H9 (cell line): Measurements from ENCODE around the gene HK2. TPM values are rescaled to one million over a fixed set of nuclear protein-coding genes. Genes with fewer than 3 reads are reported as not detected.
A peak's percentile ranks its signal among the peaks of the same experiment; 100 is the strongest.

ENCODE experiments used
- DNase-seq: peaks from one replicate; pipeline ENCODE4 v3.0.0-alpha.2; 2017
- H2AFZ ChIP-seq: one replicate; pipeline ENCODE4 v1.6.1; 2013; ENCODE audit warnings: mild to moderate bottlenecking, low read length, control low read depth, moderate library complexity
- H2AK5ac ChIP-seq: 2 replicates; pipeline ENCODE4 v1.6.1; 2013; ENCODE audit warnings: low read length, control low read depth, mixed read lengths; ENCODE audit not compliant: insufficient read length
- H2BK120ac ChIP-seq: one replicate; pipeline ENCODE4 v1.6.1; 2013; ENCODE audit warnings: low read depth, mild to moderate bottlenecking, low read length, control low read depth, inconsistent platforms; ENCODE audit not compliant: poor library complexity, severe bottlenecking
- H2BK12ac ChIP-seq: 2 replicates; pipeline ENCODE4 v1.6.1; 2013; ENCODE audit warnings: low read length, control low read depth, mixed read lengths, low read depth; ENCODE audit not compliant: insufficient read length
- H2BK15ac ChIP-seq: 2 replicates; pipeline ENCODE4 v1.6.1; 2013; ENCODE audit warnings: low read depth, low read length, control low read depth
- H2BK20ac ChIP-seq: one replicate; pipeline ENCODE4 v1.6.1; 2013; ENCODE audit warnings: low read depth, mild to moderate bottlenecking, low read length, control low read depth, inconsistent platforms; ENCODE audit not compliant: poor library complexity, severe bottlenecking
- H2BK5ac ChIP-seq: 2 replicates; pipeline ENCODE4 v1.6.1; 2013; ENCODE audit warnings: low read length, control low read depth, mixed read lengths; ENCODE audit not compliant: insufficient read length
- H3K14ac ChIP-seq: 2 replicates; pipeline ENCODE4 v1.6.1; 2013; ENCODE audit warnings: low read length, control low read depth; ENCODE audit not compliant: insufficient read depth
- H3K18ac ChIP-seq: 2 replicates; pipeline ENCODE4 v1.6.1; 2013; ENCODE audit warnings: low read depth, mild to moderate bottlenecking, mixed read lengths, low read length, control low read depth; ENCODE audit not compliant: insufficient read length
- H3K23ac ChIP-seq: 2 replicates; pipeline ENCODE4 v1.6.1; 2013; ENCODE audit warnings: low read length, control low read depth, mixed read lengths, low read depth; ENCODE audit not compliant: insufficient read length
- H3K23me2 ChIP-seq: 2 replicates; pipeline ENCODE4 v1.6.1; 2013; ENCODE audit warnings: low read depth, mild to moderate bottlenecking, mixed read lengths, low read length, control low read depth; ENCODE audit not compliant: insufficient read length, poor library complexity, severe bottlenecking
- H3K27ac ChIP-seq: 2 replicates; pipeline ENCODE4 v1.5.1; 2013; ENCODE audit warnings: low read length, control low read depth, mixed read lengths, low read depth; ENCODE audit not compliant: insufficient read length
- H3K27me3 ChIP-seq: 2 replicates; pipeline ENCODE4 v1.6.1; 2013; ENCODE audit warnings: low read length, control low read depth, inconsistent platforms; ENCODE audit not compliant: insufficient read depth
- H3K4ac ChIP-seq: 2 replicates; pipeline ENCODE4 v1.6.1; 2013; ENCODE audit warnings: low read depth, mild to moderate bottlenecking, control low read depth, inconsistent platforms, low read length, moderate library complexity
- H3K4me1 ChIP-seq: 2 replicates; pipeline ENCODE4 v1.6.1; 2013; ENCODE audit warnings: low read length, control low read depth, inconsistent platforms; ENCODE audit not compliant: insufficient read depth
- H3K4me2 ChIP-seq: 2 replicates; pipeline ENCODE4 v1.6.1; 2013; ENCODE audit warnings: low read length, control low read depth, mixed read lengths; ENCODE audit not compliant: insufficient read length, insufficient read depth
- H3K56ac ChIP-seq: 2 replicates; pipeline ENCODE4 v1.6.1; 2013; ENCODE audit warnings: low read depth, mild to moderate bottlenecking, mixed read lengths, low read length, control low read depth; ENCODE audit not compliant: insufficient read length
- H3K79me1 ChIP-seq: 2 replicates; pipeline ENCODE4 v1.6.1; 2013; ENCODE audit warnings: low read depth, mild to moderate bottlenecking, moderate library complexity, low read length, control low read depth, inconsistent platforms; ENCODE audit not compliant: insufficient read depth, poor library complexity, severe bottlenecking
- H3K79me2 ChIP-seq: 2 replicates; pipeline ENCODE4 v1.6.1; 2013; ENCODE audit warnings: low read length, control low read depth, inconsistent platforms; ENCODE audit not compliant: insufficient read depth
- H3K9ac ChIP-seq: 2 replicates; pipeline ENCODE4 v1.6.1; 2013; ENCODE audit warnings: low read length, control low read depth, mixed read lengths; ENCODE audit not compliant: insufficient read length; ENCODE audit errors: extremely low read depth
- H3K9me3 ChIP-seq: one replicate; pipeline ENCODE4 v1.6.1; 2013; ENCODE audit warnings: low read depth, low read length, inconsistent platforms; ENCODE audit not compliant: control insufficient read depth
- H3T11ph ChIP-seq: one replicate; pipeline ENCODE4 v1.6.1; 2013; ENCODE audit warnings: mild to moderate bottlenecking, low read length, control low read depth, inconsistent platforms
- H4K20me1 ChIP-seq: one replicate; pipeline ENCODE4 v1.6.1; 2013; ENCODE audit not compliant: control insufficient read depth, insufficient read length, insufficient read depth
- H4K5ac ChIP-seq: 2 replicates; pipeline ENCODE4 v1.6.1; 2013; ENCODE audit warnings: low read depth, mild to moderate bottlenecking, mixed read lengths, low read length, control low read depth; ENCODE audit not compliant: insufficient read length
- H4K8ac ChIP-seq: replicated peaks from 2 replicates; pipeline ENCODE4 v1.6.1; 2013; ENCODE audit warnings: low read length, control low read depth, mixed read lengths, low read depth; ENCODE audit not compliant: insufficient read length
- H4K91ac ChIP-seq: 2 replicates; pipeline ENCODE4 v1.6.1; 2013; ENCODE audit warnings: low read depth, mild to moderate bottlenecking, moderate library complexity, mixed read lengths, low read length, control low read depth; ENCODE audit not compliant: insufficient read length
- H3K27ac Mint-ChIP-seq, 3 experiments: 2 replicates in 2 of 3; 3 replicates in 1 of 3; pipeline ENCODE4 v1.8.0; 2020 to 2021; ENCODE audit warnings: mixed read lengths in 3 of 3, mild to moderate bottlenecking in 1 of 3, moderate library complexity in 1 of 3
- H3K27me3 Mint-ChIP-seq: 2 replicates; pipeline ENCODE4 v1.8.0; 2021; ENCODE audit warnings: low read depth, mild to moderate bottlenecking, moderate library complexity, mixed read lengths
- H3K36me3 Mint-ChIP-seq, 3 experiments: 2 replicates in 2 of 3; 3 replicates in 1 of 3; pipeline ENCODE4 v1.8.0; 2020 to 2021; ENCODE audit warnings: low read depth in 3 of 3, mixed read lengths in 3 of 3; ENCODE audit not compliant: insufficient read depth in 1 of 3
- H3K4me1 Mint-ChIP-seq, 2 experiments: 2 replicates each; pipeline ENCODE4 v1.8.0; 2020; ENCODE audit warnings: mixed read lengths in 2 of 2
- H3K4me3 Mint-ChIP-seq, 2 experiments: 2 replicates in 1 of 2; 3 replicates in 1 of 2; pipeline ENCODE4 v1.8.0; 2020 to 2021; ENCODE audit warnings: mild to moderate bottlenecking in 2 of 2, mixed read lengths in 2 of 2, moderate library complexity in 1 of 2
- H3K9me3 Mint-ChIP-seq, 2 experiments: 2 replicates in 1 of 2; 3 replicates in 1 of 2; pipeline ENCODE4 v1.8.0; 2020; ENCODE audit warnings: mild to moderate bottlenecking in 2 of 2, mixed read lengths in 2 of 2, moderate library complexity in 1 of 2
- WGBS: extraction: QIAGEN DNeasy Blood & Tissue Kit; methylation state at CpG from one replicate; pipeline ENCODE4 v1.1.7; 2013; ENCODE audit warnings: missing lambda C conversion rate, low lambda C conversion rate, mixed read lengths; ENCODE audit not compliant: insufficient read length; ENCODE audit errors: extremely low coverage; 5-methylcytosine and 5-hydroxymethylcytosine counted together
- total RNA-seq: library from RNA; stranded (reverse); gene quantifications from 2 replicates; pipeline ENCODE4 v1.2.1, GENCODE V29; 2021
- TF ChIP-seq, protein P1 (sequence below): fragments of 200-600 bp; sonication (generic); conservative IDR thresholded peaks from 3 replicates; pipeline ENCODE4 v1.8.0; 2021; ENCODE audit warnings: antibody characterized with exemption, mild to moderate bottlenecking

HK2 gene
- total RNA-seq, 1 experiment from 2014 or later, result 54.3 TPM

DNA sequence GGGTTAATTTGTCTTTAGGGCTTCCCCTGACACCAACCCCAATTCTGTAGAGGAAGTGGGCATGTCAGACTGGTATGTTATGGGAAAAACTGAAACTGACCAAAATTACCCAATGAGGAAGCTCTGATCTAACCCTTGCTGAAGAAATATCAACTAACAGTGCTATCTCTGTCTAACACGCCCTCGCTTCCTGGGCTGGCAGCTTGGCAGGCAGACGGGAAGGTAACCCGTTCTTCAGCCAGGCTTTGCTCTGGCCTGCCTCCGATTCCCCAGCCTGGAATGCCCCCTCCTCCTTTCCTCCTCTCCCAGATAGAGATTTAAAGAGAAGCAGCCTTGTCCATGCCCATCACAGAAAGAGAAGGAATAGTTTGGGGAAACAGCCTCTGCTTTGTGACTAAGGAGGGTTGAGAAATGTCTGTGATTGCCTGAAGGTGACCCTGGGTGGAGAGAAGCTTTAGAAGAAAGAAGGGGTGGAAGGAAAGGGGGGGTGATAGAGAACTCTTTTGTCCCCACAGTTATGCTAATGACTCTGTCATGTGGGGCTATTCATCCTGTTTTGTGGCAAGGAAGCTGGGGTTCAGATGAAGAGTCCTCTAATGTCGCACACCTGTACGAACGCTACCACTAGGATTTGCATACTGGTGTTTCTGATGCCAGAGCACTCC, 15.4 kb downstream of the HK2 start:
- no CpG with 5 or more reads among the region's 8 CpGs for WGBS
- H2AFZ ChIP-seq, result no peak overlapping the region
- H3K27ac Mint-ChIP-seq, result peak overlapping the region; percentile 75 to 98 (median 93)

More for the DNA sequence above, 15.4 kb downstream of the HK2 start:
- Mint-ChIP-seq H3K27me3 (no peaks in the 10 kb centered on the region), H3K36me3 (peaks cover 12 to 28% (median 20%) of the 10 kb centered on the region in 3 experiments; a peak in 6 of 7 replicates), H3K4me1 (peaks cover 79% of the 10 kb centered on the region in 2 experiments), H3K9me3 (no peaks in the 10 kb centered on the region), H3K4me3 (peak overlapping the region; percentile 8 to 31)
- peak overlapping the region; percentile 5 for H3K4me2 ChIP-seq
- H4K5ac ChIP-seq, result no peak overlapping the region
- no peak overlapping the region for H4K8ac ChIP-seq
- no peak overlapping the region for H2BK120ac ChIP-seq
- H3K27me3 ChIP-seq, result no peaks in the 10 kb centered on the region
- no peaks in the 10 kb centered on the region for H3K9me3 ChIP-seq
- H2BK12ac ChIP-seq, result no peak overlapping the region
- DNase-seq, result peak; percentile 34
- H2BK20ac ChIP-seq, result no peak overlapping the region
- H3K4ac ChIP-seq, result no peak overlapping the region
- H3K27ac ChIP-seq, result peak overlapping the region; percentile 24
- peaks cover 19% of the 10 kb centered on the region for H3K79me1 ChIP-seq
- no peaks in the 10 kb centered on the region for H3K23me2 ChIP-seq
- peaks cover 31% of the 10 kb centered on the region; the same call in 1 of the 2 replicates for H3K4me1 ChIP-seq
- no peaks in the 10 kb centered on the region for H4K20me1 ChIP-seq
- no peak overlapping the region for H2BK15ac ChIP-seq
- H3K79me2 ChIP-seq, result peaks cover 49% of the 10 kb centered on the region; the same call in 1 of the 2 replicates
- H2BK5ac ChIP-seq, result no peak overlapping the region
- H4K91ac ChIP-seq, result no peak overlapping the region
- H3T11ph ChIP-seq, result no peak overlapping the region
- H3K23ac ChIP-seq, result no peak overlapping the region
- H3K18ac ChIP-seq, result no peak overlapping the region
- H3K56ac ChIP-seq, result no peak overlapping the region
- TF ChIP-seq, protein P1, sequence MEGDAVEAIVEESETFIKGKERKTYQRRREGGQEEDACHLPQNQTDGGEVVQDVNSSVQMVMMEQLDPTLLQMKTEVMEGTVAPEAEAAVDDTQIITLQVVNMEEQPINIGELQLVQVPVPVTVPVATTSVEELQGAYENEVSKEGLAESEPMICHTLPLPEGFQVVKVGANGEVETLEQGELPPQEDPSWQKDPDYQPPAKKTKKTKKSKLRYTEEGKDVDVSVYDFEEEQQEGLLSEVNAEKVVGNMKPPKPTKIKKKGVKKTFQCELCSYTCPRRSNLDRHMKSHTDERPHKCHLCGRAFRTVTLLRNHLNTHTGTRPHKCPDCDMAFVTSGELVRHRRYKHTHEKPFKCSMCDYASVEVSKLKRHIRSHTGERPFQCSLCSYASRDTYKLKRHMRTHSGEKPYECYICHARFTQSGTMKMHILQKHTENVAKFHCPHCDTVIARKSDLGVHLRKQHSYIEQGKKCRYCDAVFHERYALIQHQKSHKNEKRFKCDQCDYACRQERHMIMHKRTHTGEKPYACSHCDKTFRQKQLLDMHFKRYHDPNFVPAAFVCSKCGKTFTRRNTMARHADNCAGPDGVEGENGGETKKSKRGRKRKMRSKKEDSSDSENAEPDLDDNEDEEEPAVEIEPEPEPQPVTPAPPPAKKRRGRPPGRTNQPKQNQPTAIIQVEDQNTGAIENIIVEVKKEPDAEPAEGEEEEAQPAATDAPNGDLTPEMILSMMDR, result no peak
- H3K14ac ChIP-seq, result no peak overlapping the region
- H2AK5ac ChIP-seq, result no peak overlapping the region
- H3K9ac ChIP-seq, result no peak overlapping the region
